Upper lobe of left lung (tissue), 4 donors: Measurements from ENCODE around the gene PECR.

Source experiments
- CTCF ChIP-seq, 6 experiments: fragments of 450-650 bp in 4 of 6; fragments of 200-600 bp in 2 of 6; sonication (generic) in 2 of 6; IDR thresholded peaks; one replicate each; pipeline ENCODE4 v1.5.1; 2016 to 2019; ENCODE audit warnings: antibody characterized with exemption in 6 of 6
- EP300 ChIP-seq, 4 donors: sonication (generic); formaldehyde crosslinking; IDR thresholded peaks; one replicate each; pipeline ENCODE4 v1.5.1; 2017; ENCODE audit warnings: antibody characterized with exemption in 4 of 4, control low read depth in 2 of 4
- POLR2A ChIP-seq, 4 donors: fragments of 450-650 bp; IDR thresholded peaks; one replicate each; pipeline ENCODE4 v1.5.1; 2016 to 2017; ENCODE audit warnings: antibody characterized with exemption in 4 of 4, mild to moderate bottlenecking in 2 of 4
- POLR2AphosphoS5 ChIP-seq, 2 donors: sonication (generic); formaldehyde crosslinking; IDR thresholded peaks; one replicate each; pipeline ENCODE4 v1.5.1; 2017; ENCODE audit warnings: antibody characterized with exemption in 2 of 2

GRCh38 chr2:216118474-216118873 lies 36.9 kb upstream of the PECR start:
- TF ChIP-seq POLR2A (IDR thresholded peaks at IDR 0.05) = no peak
- TF ChIP-seq CTCF (IDR thresholded peaks at IDR 0.05) = no peak
- no peak for TF ChIP-seq POLR2AphosphoS5 (IDR thresholded peaks at IDR 0.05)
- no peak for TF ChIP-seq EP300 (IDR thresholded peaks at IDR 0.05)
